ENCODE measurements around the gene GMIP. TPM values are rescaled to one million over a fixed set of nuclear protein-coding genes. Genes with fewer than 3 reads are reported as not detected.

The GMIP gene
- polyA plus RNA-seq, 1 of the 3 experiments (the other 2 are of a cell fraction), result 6.3 TPM

DNA sequence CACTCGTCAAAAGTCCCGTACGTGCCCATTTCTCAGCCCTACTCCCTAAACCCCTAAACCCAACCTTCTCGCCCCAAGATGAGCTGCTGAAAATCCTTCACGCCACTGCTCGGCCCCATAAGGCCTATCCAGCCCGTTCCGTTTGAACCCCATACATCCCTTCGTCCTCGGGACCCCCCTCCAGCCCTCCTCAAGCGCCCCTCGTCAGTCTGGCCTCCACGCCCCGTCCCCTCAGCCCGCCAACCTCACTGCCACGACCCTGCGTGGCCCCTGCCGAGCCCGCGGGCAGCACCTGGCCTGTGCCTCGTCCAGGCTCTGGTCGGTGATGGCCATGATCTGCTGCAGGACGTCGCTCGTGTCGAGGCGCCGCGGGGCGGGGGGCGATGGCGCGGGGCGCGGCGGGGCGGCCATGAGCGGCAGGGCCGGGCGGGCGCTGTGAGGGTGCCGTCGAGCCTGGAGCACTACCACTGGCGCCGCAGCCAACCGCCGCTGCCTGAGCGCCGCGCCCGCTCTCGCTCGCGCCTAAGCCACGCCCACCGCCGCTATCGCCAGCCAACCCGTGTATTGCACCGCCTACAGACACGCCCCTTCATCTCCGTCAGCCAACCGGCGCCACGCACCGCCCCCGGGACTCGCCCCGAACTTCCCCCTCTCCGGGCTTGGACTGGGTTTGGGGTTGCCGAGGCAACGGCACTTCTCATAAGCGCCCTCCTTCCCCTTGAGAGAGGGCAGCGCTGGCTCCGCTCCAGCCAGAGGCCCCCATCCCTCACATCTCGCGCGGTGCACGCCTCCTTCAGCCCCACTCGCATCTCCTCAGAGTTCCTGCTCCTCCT is 25.0 kb downstream of the GMIP start, which contains the start of gene PBX4:
Gene PBX4, minus strand, starts transcription at position 469 of the 833 bp plus-strand sequence. Its CDS starts 58 bp downstream, at position 411.
- peak within 1 kb of the TSS; percentile 93 for H2AFZ ChIP-seq (ENCODE audit: low read depth)
- no peaks in the 10 kb centered on the region for H3K9me2 ChIP-seq
- H3K4me1 ChIP-seq (ENCODE audit: control insufficient read depth in 1 of 2, insufficient read depth in 2 of 2, low read depth in 1 of 2, low read length in 1 of 2), result peaks cover 4% of the 10 kb centered on the region in 2 experiments; a peak in 2 of 4 replicates
- H3K4me3 ChIP-seq (ENCODE audit: low read depth in 2 of 2, low read length in 1 of 2), result peak within 1 kb of the TSS; percentile 51 to 74
- peak within 1 kb of the TSS in 1 of 2 experiments; percentile 51; a peak in 2 of 4 replicates for H3K27ac ChIP-seq (ENCODE audit: low read depth in 2 of 2, low read length in 1 of 2)
- ChIA-PET CTCF (interaction anchor here (0.7 to 2.4 kb wide), 2 partner anchors 66 to 86 kb away, joined by 3 to 11 read pairs; no protein-coding TSS in a partner anchor), POLR2A (no interaction called here)
- H3K27me3 ChIP-seq (ENCODE audit: insufficient read depth), result no peaks in the 10 kb centered on the region
- WGBS (ENCODE audit: low lambda C conversion rate), result 24% methylated on average over 23 of the region's 80 CpGs
- peak; percentile 99 for DNase-seq
- H3K9ac ChIP-seq, result peak within 1 kb of the TSS; percentile 75; the same call in 1 of the 2 replicates
- H3F3A ChIP-seq (replicated peaks; ENCODE audit: insufficient read depth), result no peaks in the 10 kb centered on the region
- no peaks in the 10 kb centered on the region for H4K20me1 ChIP-seq (ENCODE audit: insufficient read depth)
- H3K9me3 ChIP-seq, result no peaks in the 10 kb centered on the region
- peaks cover 31% of the 10 kb centered on the region; the same call in 1 of the 2 replicates for H3K79me2 ChIP-seq (ENCODE audit: insufficient read depth)
- H3K4me2 ChIP-seq, result peak within 1 kb of the TSS; percentile 90
- TF ChIP-seq NRF1 (IDR thresholded peaks at IDR 0.05; ENCODE audit: low read depth, low read length) (peak; percentile 27; the same call in 1 of the 2 replicates), MXI1 (IDR thresholded peaks at IDR 0.05; ENCODE audit: low read depth, low read length) (peak; percentile 44; the same call in 1 of the 2 replicates), RFX5 (IDR thresholded peaks at IDR 0.05; ENCODE audit: low read length) (0 out of 2 replicates have a peak, but pooled peaks have one; percentile 29), RXRA (IDR thresholded peaks at IDR 0.05; ENCODE audit: borderline replicate concordance, low read depth) (no peak), GABPA (IDR thresholded peaks at IDR 0.05; ENCODE audit: low read depth) (no peak), TAF1 (IDR thresholded peaks at IDR 0.05; ENCODE audit: borderline replicate concordance, low read depth, low read length) (peak; percentile 42; the same call in 1 of the 2 replicates)
- no peaks in the 10 kb centered on the region for H3K36me3 ChIP-seq (replicated peaks in 1 of 2; ENCODE audit: control insufficient read depth in 1 of 2, insufficient read depth in 2 of 2, low read length in 1 of 2)

DNA sequence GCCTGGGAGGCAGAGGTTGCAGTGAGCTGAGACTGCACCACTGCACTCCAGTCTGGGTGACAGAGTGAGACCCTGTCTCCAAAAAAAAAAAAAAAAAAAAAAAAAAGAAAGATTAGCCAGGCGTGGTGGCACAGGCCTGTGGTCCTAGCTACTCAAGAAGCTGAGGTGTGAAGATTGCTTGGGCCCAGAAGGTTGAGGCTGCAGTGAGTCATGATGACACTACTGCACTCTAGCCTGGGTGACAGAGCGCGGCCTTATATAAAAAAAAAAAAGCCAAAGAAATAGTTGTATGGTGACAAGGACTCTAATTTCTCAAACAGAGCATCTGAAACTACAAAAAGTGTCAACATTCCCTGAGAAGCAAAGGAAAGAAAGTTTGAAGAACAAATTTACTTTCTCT is 28.4 kb downstream of the GMIP start:
- Histone ChIP-seq H3K27ac (ENCODE audit: low read depth in 2 of 2, low read length in 1 of 2) (no peak overlapping the region), H3K36me3 (replicated peaks in 1 of 2; ENCODE audit: control insufficient read depth in 1 of 2, insufficient read depth in 2 of 2, low read length in 1 of 2) (no peaks in the 10 kb centered on the region), H4K20me1 (ENCODE audit: insufficient read depth) (no peaks in the 10 kb centered on the region), H3K4me1 (ENCODE audit: control insufficient read depth in 1 of 2, insufficient read depth in 2 of 2, low read depth in 1 of 2, low read length in 1 of 2) (peaks cover 4% of the 10 kb centered on the region in 2 experiments; a peak in 2 of 4 replicates), H2AFZ (ENCODE audit: low read depth) (no peak overlapping the region), H3K9ac (no peak overlapping the region), H3F3A (replicated peaks; ENCODE audit: insufficient read depth) (peaks cover 6% of the 10 kb centered on the region), H3K4me3 (ENCODE audit: low read depth in 2 of 2, low read length in 1 of 2) (no peak overlapping the region), H3K27me3 (ENCODE audit: insufficient read depth) (no peaks in the 10 kb centered on the region), H3K9me3 (no peaks in the 10 kb centered on the region), H3K79me2 (ENCODE audit: insufficient read depth) (peaks cover 31% of the 10 kb centered on the region; the same call in 1 of the 2 replicates), H3K4me2 (no peak overlapping the region), H3K9me2 (no peaks in the 10 kb centered on the region)
- WGBS (ENCODE audit: low lambda C conversion rate), result 73% methylated on average over 3 of the region's 3 CpGs
- TF ChIP-seq, protein P1, sequence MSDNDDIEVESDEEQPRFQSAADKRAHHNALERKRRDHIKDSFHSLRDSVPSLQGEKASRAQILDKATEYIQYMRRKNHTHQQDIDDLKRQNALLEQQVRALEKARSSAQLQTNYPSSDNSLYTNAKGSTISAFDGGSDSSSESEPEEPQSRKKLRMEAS (IDR thresholded peaks at IDR 0.05; ENCODE audit: low read depth), result 0 out of 2 replicates have a peak, but pooled peaks have one; percentile 38
- TF ChIP-seq, protein P2, sequence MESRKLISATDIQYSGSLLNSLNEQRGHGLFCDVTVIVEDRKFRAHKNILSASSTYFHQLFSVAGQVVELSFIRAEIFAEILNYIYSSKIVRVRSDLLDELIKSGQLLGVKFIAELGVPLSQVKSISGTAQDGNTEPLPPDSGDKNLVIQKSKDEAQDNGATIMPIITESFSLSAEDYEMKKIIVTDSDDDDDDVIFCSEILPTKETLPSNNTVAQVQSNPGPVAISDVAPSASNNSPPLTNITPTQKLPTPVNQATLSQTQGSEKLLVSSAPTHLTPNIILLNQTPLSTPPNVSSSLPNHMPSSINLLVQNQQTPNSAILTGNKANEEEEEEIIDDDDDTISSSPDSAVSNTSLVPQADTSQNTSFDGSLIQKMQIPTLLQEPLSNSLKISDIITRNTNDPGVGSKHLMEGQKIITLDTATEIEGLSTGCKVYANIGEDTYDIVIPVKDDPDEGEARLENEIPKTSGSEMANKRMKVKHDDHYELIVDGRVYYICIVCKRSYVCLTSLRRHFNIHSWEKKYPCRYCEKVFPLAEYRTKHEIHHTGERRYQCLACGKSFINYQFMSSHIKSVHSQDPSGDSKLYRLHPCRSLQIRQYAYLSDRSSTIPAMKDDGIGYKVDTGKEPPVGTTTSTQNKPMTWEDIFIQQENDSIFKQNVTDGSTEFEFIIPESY (IDR thresholded peaks at IDR 0.05; ENCODE audit: borderline replicate concordance, low read depth), result no peak
- TF ChIP-seq RAD21 (IDR thresholded peaks at IDR 0.05; ENCODE audit: low read length), result no peak
- ChIA-PET CTCF (no interaction called here), POLR2A (no interaction called here)
- no peak for DNase-seq

All from SK-N-SH (cell line).